H9 (cell line): ENCODE results near the gene LRRC55. TPM values are rescaled to one million over a fixed set of nuclear protein-coding genes. Genes with fewer than 3 reads are reported as not detected.

Source experiments
- DNase-seq: peaks from one replicate; pipeline ENCODE4 v3.0.0-alpha.2; 2017
- H2AFZ ChIP-seq: one replicate; pipeline ENCODE4 v1.6.1; 2013; ENCODE audit warnings: mild to moderate bottlenecking, low read length, control low read depth, moderate library complexity
- H2AK5ac ChIP-seq: 2 replicates; pipeline ENCODE4 v1.6.1; 2013; ENCODE audit warnings: low read length, control low read depth, mixed read lengths; ENCODE audit not compliant: insufficient read length
- H2BK120ac ChIP-seq: one replicate; pipeline ENCODE4 v1.6.1; 2013; ENCODE audit warnings: low read depth, mild to moderate bottlenecking, low read length, control low read depth, inconsistent platforms; ENCODE audit not compliant: poor library complexity, severe bottlenecking
- H2BK12ac ChIP-seq: 2 replicates; pipeline ENCODE4 v1.6.1; 2013; ENCODE audit warnings: low read length, control low read depth, mixed read lengths, low read depth; ENCODE audit not compliant: insufficient read length
- H2BK15ac ChIP-seq: 2 replicates; pipeline ENCODE4 v1.6.1; 2013; ENCODE audit warnings: low read depth, low read length, control low read depth
- H2BK20ac ChIP-seq: one replicate; pipeline ENCODE4 v1.6.1; 2013; ENCODE audit warnings: low read depth, mild to moderate bottlenecking, low read length, control low read depth, inconsistent platforms; ENCODE audit not compliant: poor library complexity, severe bottlenecking
- H2BK5ac ChIP-seq: 2 replicates; pipeline ENCODE4 v1.6.1; 2013; ENCODE audit warnings: low read length, control low read depth, mixed read lengths; ENCODE audit not compliant: insufficient read length
- H3K14ac ChIP-seq: 2 replicates; pipeline ENCODE4 v1.6.1; 2013; ENCODE audit warnings: low read length, control low read depth; ENCODE audit not compliant: insufficient read depth
- H3K18ac ChIP-seq: 2 replicates; pipeline ENCODE4 v1.6.1; 2013; ENCODE audit warnings: low read depth, mild to moderate bottlenecking, mixed read lengths, low read length, control low read depth; ENCODE audit not compliant: insufficient read length
- H3K23ac ChIP-seq: 2 replicates; pipeline ENCODE4 v1.6.1; 2013; ENCODE audit warnings: low read length, control low read depth, mixed read lengths, low read depth; ENCODE audit not compliant: insufficient read length
- H3K23me2 ChIP-seq: 2 replicates; pipeline ENCODE4 v1.6.1; 2013; ENCODE audit warnings: low read depth, mild to moderate bottlenecking, mixed read lengths, low read length, control low read depth; ENCODE audit not compliant: insufficient read length, poor library complexity, severe bottlenecking
- H3K27ac ChIP-seq: 2 replicates; pipeline ENCODE4 v1.5.1; 2013; ENCODE audit warnings: low read length, control low read depth, mixed read lengths, low read depth; ENCODE audit not compliant: insufficient read length
- H3K27me3 ChIP-seq: 2 replicates; pipeline ENCODE4 v1.6.1; 2013; ENCODE audit warnings: low read length, control low read depth, inconsistent platforms; ENCODE audit not compliant: insufficient read depth
- H3K4ac ChIP-seq: 2 replicates; pipeline ENCODE4 v1.6.1; 2013; ENCODE audit warnings: low read depth, mild to moderate bottlenecking, control low read depth, inconsistent platforms, low read length, moderate library complexity
- H3K4me1 ChIP-seq: 2 replicates; pipeline ENCODE4 v1.6.1; 2013; ENCODE audit warnings: low read length, control low read depth, inconsistent platforms; ENCODE audit not compliant: insufficient read depth
- H3K4me2 ChIP-seq: 2 replicates; pipeline ENCODE4 v1.6.1; 2013; ENCODE audit warnings: low read length, control low read depth, mixed read lengths; ENCODE audit not compliant: insufficient read length, insufficient read depth
- H3K56ac ChIP-seq: 2 replicates; pipeline ENCODE4 v1.6.1; 2013; ENCODE audit warnings: low read depth, mild to moderate bottlenecking, mixed read lengths, low read length, control low read depth; ENCODE audit not compliant: insufficient read length
- H3K79me1 ChIP-seq: 2 replicates; pipeline ENCODE4 v1.6.1; 2013; ENCODE audit warnings: low read depth, mild to moderate bottlenecking, moderate library complexity, low read length, control low read depth, inconsistent platforms; ENCODE audit not compliant: insufficient read depth, poor library complexity, severe bottlenecking
- H3K79me2 ChIP-seq: 2 replicates; pipeline ENCODE4 v1.6.1; 2013; ENCODE audit warnings: low read length, control low read depth, inconsistent platforms; ENCODE audit not compliant: insufficient read depth
- H3K9ac ChIP-seq: 2 replicates; pipeline ENCODE4 v1.6.1; 2013; ENCODE audit warnings: low read length, control low read depth, mixed read lengths; ENCODE audit not compliant: insufficient read length; ENCODE audit errors: extremely low read depth
- H3K9me3 ChIP-seq: one replicate; pipeline ENCODE4 v1.6.1; 2013; ENCODE audit warnings: low read depth, low read length, inconsistent platforms; ENCODE audit not compliant: control insufficient read depth
- H3T11ph ChIP-seq: one replicate; pipeline ENCODE4 v1.6.1; 2013; ENCODE audit warnings: mild to moderate bottlenecking, low read length, control low read depth, inconsistent platforms
- H4K20me1 ChIP-seq: one replicate; pipeline ENCODE4 v1.6.1; 2013; ENCODE audit not compliant: control insufficient read depth, insufficient read length, insufficient read depth
- H4K5ac ChIP-seq: 2 replicates; pipeline ENCODE4 v1.6.1; 2013; ENCODE audit warnings: low read depth, mild to moderate bottlenecking, mixed read lengths, low read length, control low read depth; ENCODE audit not compliant: insufficient read length
- H4K8ac ChIP-seq: replicated peaks from 2 replicates; pipeline ENCODE4 v1.6.1; 2013; ENCODE audit warnings: low read length, control low read depth, mixed read lengths, low read depth; ENCODE audit not compliant: insufficient read length
- H4K91ac ChIP-seq: 2 replicates; pipeline ENCODE4 v1.6.1; 2013; ENCODE audit warnings: low read depth, mild to moderate bottlenecking, moderate library complexity, mixed read lengths, low read length, control low read depth; ENCODE audit not compliant: insufficient read length
- H3K27ac Mint-ChIP-seq, 3 experiments: 2 replicates in 2 of 3; 3 replicates in 1 of 3; pipeline ENCODE4 v1.8.0; 2020 to 2021; ENCODE audit warnings: mixed read lengths in 3 of 3, mild to moderate bottlenecking in 1 of 3, moderate library complexity in 1 of 3
- H3K27me3 Mint-ChIP-seq: 2 replicates; pipeline ENCODE4 v1.8.0; 2021; ENCODE audit warnings: low read depth, mild to moderate bottlenecking, moderate library complexity, mixed read lengths
- H3K36me3 Mint-ChIP-seq, 3 experiments: 2 replicates in 2 of 3; 3 replicates in 1 of 3; pipeline ENCODE4 v1.8.0; 2020 to 2021; ENCODE audit warnings: low read depth in 3 of 3, mixed read lengths in 3 of 3; ENCODE audit not compliant: insufficient read depth in 1 of 3
- H3K4me1 Mint-ChIP-seq, 2 experiments: 2 replicates each; pipeline ENCODE4 v1.8.0; 2020; ENCODE audit warnings: mixed read lengths in 2 of 2
- H3K4me3 Mint-ChIP-seq, 2 experiments: 2 replicates in 1 of 2; 3 replicates in 1 of 2; pipeline ENCODE4 v1.8.0; 2020 to 2021; ENCODE audit warnings: mild to moderate bottlenecking in 2 of 2, mixed read lengths in 2 of 2, moderate library complexity in 1 of 2
- H3K9me3 Mint-ChIP-seq, 2 experiments: 2 replicates in 1 of 2; 3 replicates in 1 of 2; pipeline ENCODE4 v1.8.0; 2020; ENCODE audit warnings: mild to moderate bottlenecking in 2 of 2, mixed read lengths in 2 of 2, moderate library complexity in 1 of 2
- CTCF ChIP-seq: fragments of 200-600 bp; sonication (generic); conservative IDR thresholded peaks from 3 replicates; pipeline ENCODE4 v1.8.0; 2021; ENCODE audit warnings: antibody characterized with exemption, mild to moderate bottlenecking
- WGBS: extraction: QIAGEN DNeasy Blood & Tissue Kit; methylation state at CpG from one replicate; pipeline ENCODE4 v1.1.7; 2013; ENCODE audit warnings: missing lambda C conversion rate, low lambda C conversion rate, mixed read lengths; ENCODE audit not compliant: insufficient read length; ENCODE audit errors: extremely low coverage; 5-methylcytosine and 5-hydroxymethylcytosine counted together
- total RNA-seq: library from RNA; stranded (reverse); gene quantifications from 2 replicates; pipeline ENCODE4 v1.2.1, GENCODE V29; 2021

Gene LRRC55
- total RNA-seq, 1 experiment from 2014 or later: 1.0 TPM

- TF ChIP-seq CTCF: no peak
- no peak overlapping the region for H3K27ac ChIP-seq
- Mint-ChIP-seq H3K27ac (no peak overlapping the region), H3K36me3 (peaks cover 0 to 2% (median 0%) of the 10 kb centered on the region in 3 experiments; a peak in 1 of 7 replicates), H3K4me1 (peaks cover 31 to 36% of the 10 kb centered on the region in 2 experiments), H3K27me3 (no peaks in the 10 kb centered on the region), H3K9me3 (no peaks in the 10 kb centered on the region; a peak in 2 of 5 replicates), H3K4me3 (no peak overlapping the region)
- no peak overlapping the region for H2AK5ac ChIP-seq
- H3K56ac ChIP-seq: no peak overlapping the region
- no peak overlapping the region for H2BK120ac ChIP-seq
- no peak overlapping the region for H2AFZ ChIP-seq
- H4K5ac ChIP-seq: no peak overlapping the region
- H4K91ac ChIP-seq: no peak overlapping the region
- H3K23me2 ChIP-seq: peaks cover 2% of the 10 kb centered on the region
- no peak overlapping the region for H2BK20ac ChIP-seq
- no peaks in the 10 kb centered on the region for H3K79me1 ChIP-seq
- H3K4me1 ChIP-seq: peaks cover 17% of the 10 kb centered on the region; the same call in 1 of the 2 replicates
- no peak overlapping the region for H3K14ac ChIP-seq
- H3K9ac ChIP-seq: no peak overlapping the region
- no peaks in the 10 kb centered on the region for H3K9me3 ChIP-seq
- H3K18ac ChIP-seq: no peak overlapping the region
- H3K79me2 ChIP-seq: no peaks in the 10 kb centered on the region
- H3K4me2 ChIP-seq: no peak overlapping the region
- H4K8ac ChIP-seq: no peak overlapping the region
- no peak overlapping the region for H2BK15ac ChIP-seq
- H3K27me3 ChIP-seq: no peaks in the 10 kb centered on the region; the same call in 1 of the 2 replicates
- no peak overlapping the region for H2BK12ac ChIP-seq
- H4K20me1 ChIP-seq: no peaks in the 10 kb centered on the region
- H3K23ac ChIP-seq: no peak overlapping the region
- no peak for DNase-seq
- no peak overlapping the region for H3T11ph ChIP-seq
- WGBS: no CpG with 5 or more reads among the region's 3 CpGs
- H2BK5ac ChIP-seq: no peak overlapping the region
- no peak overlapping the region for H3K4ac ChIP-seq
Measured at GRCh38 chr11:57203359-57203758, 21.6 kb downstream of the LRRC55 start.
